ENCODE measurements around the gene UPK3BL2.
"Not testable (repeated sequence)": the region's sequence is repeated elsewhere in the genome, so short reads cannot be mapped to it uniquely, and the experiment has no call there.

GRCh38 chr7:102581722-102582121 is 38.2 kb upstream of the UPK3BL2 start:
- TF ChIP-seq, protein P1, sequence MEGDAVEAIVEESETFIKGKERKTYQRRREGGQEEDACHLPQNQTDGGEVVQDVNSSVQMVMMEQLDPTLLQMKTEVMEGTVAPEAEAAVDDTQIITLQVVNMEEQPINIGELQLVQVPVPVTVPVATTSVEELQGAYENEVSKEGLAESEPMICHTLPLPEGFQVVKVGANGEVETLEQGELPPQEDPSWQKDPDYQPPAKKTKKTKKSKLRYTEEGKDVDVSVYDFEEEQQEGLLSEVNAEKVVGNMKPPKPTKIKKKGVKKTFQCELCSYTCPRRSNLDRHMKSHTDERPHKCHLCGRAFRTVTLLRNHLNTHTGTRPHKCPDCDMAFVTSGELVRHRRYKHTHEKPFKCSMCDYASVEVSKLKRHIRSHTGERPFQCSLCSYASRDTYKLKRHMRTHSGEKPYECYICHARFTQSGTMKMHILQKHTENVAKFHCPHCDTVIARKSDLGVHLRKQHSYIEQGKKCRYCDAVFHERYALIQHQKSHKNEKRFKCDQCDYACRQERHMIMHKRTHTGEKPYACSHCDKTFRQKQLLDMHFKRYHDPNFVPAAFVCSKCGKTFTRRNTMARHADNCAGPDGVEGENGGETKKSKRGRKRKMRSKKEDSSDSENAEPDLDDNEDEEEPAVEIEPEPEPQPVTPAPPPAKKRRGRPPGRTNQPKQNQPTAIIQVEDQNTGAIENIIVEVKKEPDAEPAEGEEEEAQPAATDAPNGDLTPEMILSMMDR (IDR thresholded peaks at IDR 0.05; ENCODE audit: low read length), result not testable (repeated sequence)
- TF ChIP-seq EZH2 (IDR thresholded peaks at IDR 0.05; ENCODE audit: borderline replicate concordance, low read length), result not testable (repeated sequence)

Data from OCI-LY1 (cell line).